TTC549 (cell line): ENCODE results near the gene STRN4.

Source experiments
- FAIRE-seq: peaks from 2 replicates; lab custom pipeline; 2012; peaks lifted over from hg19 to GRCh38; lab: Jason Lieb, UNC

The STRN4 gene

GRCh38 chr19:46725036-46725820 is 21.0 kb downstream of the STRN4 start:
- FAIRE-seq, result no peak

DNA sequence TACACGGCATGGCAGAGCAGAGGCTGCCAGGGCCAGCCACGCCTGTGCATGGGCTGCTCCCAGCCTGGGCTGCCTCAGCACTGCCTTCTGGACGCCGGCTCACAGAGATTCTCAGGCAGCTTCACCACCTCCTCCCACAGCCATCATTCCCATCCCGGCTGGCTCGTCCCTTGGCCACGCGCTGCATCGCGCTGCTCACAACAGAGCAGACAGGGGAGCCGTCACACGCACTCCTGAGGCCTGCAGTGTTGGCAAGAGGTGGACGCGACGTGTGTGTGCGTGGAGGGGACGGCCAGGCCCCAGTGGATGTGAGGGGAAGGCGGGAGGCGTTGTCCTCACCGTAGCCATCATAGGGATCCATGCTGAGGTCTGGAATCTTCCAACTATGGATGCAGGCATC is 21.8 kb downstream of the STRN4 start:
- no peak for FAIRE-seq

GRCh38 chr19:46723471-46723870 is 22.8 kb downstream of the STRN4 start:
- no peak for FAIRE-seq

GRCh38 chr19:46723023-46723461 is 23.2 kb downstream of the STRN4 start:
- FAIRE-seq, result no peak

DNA sequence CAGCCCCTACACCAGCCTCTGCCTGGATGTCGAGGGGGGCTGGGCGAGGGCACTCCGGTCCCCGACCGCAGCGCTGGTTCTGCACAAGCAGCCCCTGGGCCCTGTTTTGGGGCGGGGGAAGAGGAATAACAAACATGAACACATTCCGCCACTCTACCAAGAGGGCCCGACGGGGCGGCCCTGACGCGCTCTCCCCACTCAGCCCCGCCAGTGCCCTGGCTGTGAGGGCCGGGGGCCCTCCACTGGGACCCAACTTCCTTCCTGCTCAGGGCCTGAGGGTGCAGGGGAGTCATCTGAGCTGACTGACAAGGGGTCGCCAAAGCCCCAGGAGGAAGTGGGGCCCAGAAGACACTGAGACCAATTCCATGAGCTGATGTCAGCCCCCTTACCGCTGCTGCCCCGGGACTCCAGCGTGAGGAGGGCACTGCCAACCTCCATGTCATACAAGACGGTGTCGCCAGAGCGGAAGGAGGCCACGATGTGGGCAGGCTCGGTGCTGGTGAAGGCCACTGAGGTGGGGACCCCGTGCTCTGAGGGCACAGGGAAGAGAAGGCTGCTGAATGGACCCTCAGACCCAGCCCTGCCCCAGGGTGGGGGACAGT is 23.7 kb downstream of the STRN4 start:
- no peak for FAIRE-seq

- no peak for FAIRE-seq
These were observed 24.3 kb downstream of the STRN4 start for GRCh38 chr19:46722004-46722380.

DNA sequence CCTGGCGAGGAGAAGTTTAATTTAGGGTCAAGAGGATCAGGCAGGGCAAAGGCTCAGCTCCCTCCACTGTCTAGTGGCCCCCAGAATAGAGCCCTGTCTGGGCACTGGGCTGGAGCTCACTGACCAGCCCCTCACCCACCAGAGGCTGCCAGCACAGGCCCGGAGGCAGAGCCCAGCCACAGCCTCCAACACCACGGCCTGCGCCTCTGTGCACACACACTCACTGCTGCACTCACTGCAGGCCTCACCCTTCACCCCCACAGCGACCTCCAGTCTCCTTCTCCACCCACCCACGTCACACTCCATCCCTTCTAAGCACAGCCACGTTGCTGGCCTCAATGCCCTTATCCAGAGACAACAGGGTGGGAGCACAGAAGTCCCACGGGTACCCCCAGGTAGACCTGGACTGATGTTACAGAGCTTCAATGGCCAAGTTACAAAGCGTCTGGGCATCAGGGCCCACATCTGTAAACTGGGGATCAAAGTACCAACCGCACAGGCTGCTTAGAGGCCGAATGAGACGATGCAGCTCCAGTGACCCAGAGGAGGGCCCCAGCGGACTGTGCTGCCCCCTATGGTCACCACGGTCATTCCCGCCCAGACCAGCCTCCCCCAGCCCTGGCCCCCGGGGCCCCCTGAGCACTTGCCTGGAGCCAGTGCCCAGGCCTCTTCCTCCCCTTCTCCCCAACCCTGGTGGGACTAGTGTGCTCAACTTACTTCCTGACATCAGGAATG is 24.8 kb downstream of the STRN4 start:
- FAIRE-seq, result no peak

DNA sequence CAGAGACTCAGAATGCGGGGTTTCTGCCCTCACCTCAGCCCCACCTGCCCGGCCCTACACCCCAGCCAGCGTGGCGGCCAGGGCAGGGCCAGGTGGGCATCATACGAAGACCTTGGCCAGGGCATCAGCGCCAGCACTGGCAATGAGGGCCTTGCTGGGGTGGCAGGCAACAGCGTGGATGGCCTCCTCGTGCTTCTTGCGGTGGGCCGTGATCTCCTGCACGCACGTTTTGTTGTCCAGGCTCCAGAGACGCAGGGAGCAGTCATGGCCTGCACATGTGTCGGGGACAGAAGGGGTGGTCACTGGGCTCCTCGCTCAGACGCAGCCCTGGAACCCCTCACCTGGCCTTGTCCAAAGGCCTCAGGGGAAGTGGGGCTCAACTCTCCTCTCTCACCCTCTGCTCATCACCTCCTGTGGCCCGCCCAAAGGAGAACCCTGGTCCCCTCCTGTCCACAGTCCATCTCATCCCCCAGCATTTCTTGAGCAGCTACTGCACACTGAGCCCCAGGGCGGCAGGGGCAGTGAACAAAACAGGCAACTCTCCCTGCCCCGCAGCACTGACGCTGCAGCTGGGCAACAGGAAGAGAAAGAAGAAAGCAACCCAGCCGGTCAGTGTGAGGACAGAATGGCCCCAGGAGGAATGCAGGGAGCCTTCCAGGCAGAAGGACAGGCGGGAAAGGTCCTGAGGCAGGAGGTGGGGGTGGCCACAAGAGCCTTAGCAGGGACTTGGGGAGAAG is 25.6 kb downstream of the STRN4 start:
- FAIRE-seq, result no peak

DNA sequence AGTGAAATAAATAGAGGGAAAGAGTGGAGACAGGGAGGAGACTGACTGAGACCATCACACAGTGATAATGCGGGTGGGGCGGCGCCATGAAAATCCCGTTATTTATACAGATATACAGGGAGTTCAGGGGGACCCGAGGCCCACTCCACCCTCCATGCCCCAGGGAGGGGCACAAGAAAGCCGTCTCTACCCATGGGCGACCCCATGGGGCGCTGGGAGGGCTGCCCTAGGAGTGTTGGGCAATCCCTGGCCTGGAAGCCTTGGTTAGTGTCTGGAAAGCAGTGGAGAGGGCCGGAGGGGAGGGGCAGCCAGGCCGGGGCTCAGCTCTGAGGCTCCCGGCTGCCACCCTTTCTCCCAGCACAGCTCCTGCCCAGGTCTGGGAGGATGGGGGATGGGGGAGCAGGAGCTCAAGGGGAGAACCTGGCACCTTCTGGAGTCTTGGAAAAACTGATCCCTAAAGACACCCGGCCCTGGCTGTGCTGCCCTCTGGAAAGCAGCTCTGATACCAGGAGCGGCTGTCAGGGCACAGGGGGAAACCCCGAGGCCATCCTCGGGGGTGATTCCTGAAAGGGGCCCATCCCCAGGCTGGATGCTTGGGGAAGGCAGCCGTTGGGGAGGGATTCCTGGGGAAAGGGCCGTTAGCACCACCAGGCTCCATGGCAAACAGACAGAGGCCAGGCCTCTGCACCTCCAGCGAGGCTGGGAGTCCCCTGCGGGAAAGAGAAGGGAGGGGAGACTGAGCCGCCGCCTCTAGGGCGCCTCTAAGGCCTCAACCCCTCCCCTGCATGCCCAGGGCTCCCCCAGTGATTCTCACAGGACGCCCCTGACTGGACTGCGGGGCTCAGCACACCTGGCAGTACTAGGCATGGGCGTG is 26.4 kb downstream of the STRN4 start:
- FAIRE-seq, result no peak

- no peak for FAIRE-seq
These were observed 27.2 kb downstream of the STRN4 start for GRCh38 chr19:46718934-46719622.

- no peak for FAIRE-seq
These were observed 27.9 kb downstream of the STRN4 start for GRCh38 chr19:46718157-46718933.

GRCh38 chr19:46717716-46718143 is 28.5 kb downstream of the STRN4 start:
- no peak for FAIRE-seq

GRCh38 chr19:46717034-46717715 is 29.1 kb downstream of the STRN4 start, which contains the start of gene PRKD2:
PRKD2 (minus strand) TSS chr19:46717114; CDS start chr19:46716370, 744 bp downstream.
- FAIRE-seq, result no peak

DNA sequence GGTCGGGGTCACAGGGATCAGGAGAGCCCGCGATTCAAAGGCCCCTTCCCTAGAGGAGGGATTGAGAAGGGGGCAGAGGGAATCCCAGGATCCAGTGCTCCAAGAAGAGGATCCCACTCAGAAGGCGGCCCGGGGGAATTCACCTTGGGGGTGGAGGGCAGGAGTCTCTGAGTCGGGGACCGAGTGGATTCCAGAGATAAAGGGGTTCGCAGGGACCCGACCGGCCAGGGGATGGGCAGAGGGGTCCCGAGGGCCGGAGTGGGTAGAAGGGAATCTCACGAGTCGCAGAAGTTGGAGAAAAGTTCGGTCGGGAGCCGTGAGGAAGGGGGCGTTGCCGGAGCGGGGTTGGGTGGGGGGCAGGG is 29.6 kb downstream of the STRN4 start:
- FAIRE-seq, result no peak

GRCh38 chr19:46715975-46716671 is 30.1 kb downstream of the STRN4 start:
- FAIRE-seq, result no peak

DNA sequence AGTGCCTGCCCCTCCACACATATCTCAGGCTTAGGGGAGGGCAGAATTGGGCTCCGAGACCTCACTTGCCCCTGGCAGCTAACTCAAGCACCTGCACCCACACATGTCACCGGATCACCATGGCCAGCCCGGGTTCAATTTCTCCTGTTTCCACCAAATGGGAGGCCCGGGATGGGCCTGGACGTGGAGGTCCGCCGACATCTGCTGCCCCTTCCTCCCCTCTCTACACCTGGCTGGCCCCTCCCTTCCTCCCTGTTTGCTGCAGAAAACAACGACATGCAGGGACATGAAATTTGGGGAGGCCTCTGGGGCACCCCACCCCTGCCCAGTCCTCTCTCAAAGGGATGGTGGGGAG is 30.7 kb downstream of the STRN4 start:
- FAIRE-seq, result no peak

- no peak for FAIRE-seq
These were observed 31.7 kb downstream of the STRN4 start for GRCh38 chr19:46714444-46715106.

DNA sequence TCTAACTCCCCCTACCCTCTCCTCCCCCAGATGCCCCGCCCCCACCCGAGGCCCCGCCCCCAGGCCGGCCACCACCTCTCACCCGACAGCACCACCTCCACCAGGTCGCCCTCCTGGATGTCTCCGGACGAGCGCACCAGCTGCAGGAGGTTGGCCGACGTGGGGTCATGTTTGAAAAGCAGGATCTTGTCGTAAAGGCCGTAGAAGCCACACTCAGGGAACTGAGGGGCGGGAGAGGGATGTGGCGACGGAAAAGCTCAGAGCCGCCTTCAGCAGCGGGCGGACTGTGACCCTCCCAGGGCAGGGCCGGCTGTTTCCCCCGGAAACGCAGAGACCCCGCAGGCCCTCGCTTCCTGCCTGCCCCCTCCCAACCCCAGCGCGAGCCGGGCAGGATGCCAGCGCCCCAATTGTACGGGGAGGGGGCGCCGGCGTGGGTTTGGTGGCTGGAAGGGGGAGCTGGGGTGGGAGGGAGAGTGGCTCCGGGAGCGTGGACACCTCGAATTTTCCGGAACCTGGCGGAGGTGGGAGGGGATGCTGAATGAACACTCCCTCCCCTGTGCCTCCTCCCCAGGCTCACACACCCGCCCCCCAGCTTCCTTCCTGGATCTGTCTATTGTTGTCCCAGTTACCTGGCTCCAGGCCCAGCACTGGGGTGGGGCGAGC is 32.3 kb downstream of the STRN4 start:
- no peak for FAIRE-seq
